ENCODE measurements around the gene CLPX.

DNA sequence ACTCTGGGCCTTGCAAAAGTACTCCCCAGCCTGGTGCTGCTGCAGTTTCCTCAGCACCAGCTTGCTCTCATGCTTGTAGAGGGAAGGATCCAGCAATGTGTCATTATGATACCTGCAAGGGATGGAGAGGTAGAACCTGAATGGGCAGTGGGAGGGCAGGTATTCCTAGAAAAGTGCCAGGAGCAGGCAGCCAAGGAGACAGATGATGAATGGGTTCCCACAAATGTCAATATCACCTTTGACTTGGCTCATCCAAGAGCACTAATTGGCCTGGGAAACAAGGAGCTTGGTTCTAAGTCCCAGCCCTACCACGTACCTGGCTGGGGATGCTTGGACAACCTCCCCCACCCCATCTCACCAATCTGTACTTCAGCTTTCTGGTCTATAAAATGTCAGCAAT lies 16.8 kb upstream of the CLPX start:
- TF ChIP-seq, protein P1, sequence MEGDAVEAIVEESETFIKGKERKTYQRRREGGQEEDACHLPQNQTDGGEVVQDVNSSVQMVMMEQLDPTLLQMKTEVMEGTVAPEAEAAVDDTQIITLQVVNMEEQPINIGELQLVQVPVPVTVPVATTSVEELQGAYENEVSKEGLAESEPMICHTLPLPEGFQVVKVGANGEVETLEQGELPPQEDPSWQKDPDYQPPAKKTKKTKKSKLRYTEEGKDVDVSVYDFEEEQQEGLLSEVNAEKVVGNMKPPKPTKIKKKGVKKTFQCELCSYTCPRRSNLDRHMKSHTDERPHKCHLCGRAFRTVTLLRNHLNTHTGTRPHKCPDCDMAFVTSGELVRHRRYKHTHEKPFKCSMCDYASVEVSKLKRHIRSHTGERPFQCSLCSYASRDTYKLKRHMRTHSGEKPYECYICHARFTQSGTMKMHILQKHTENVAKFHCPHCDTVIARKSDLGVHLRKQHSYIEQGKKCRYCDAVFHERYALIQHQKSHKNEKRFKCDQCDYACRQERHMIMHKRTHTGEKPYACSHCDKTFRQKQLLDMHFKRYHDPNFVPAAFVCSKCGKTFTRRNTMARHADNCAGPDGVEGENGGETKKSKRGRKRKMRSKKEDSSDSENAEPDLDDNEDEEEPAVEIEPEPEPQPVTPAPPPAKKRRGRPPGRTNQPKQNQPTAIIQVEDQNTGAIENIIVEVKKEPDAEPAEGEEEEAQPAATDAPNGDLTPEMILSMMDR (IDR thresholded peaks at IDR 0.05): no peak
- no peak for TF ChIP-seq POLR2A (IDR thresholded peaks at IDR 0.05)
